Measurements from ENCODE around the gene HEATR3.

Gene HEATR3

DNA sequence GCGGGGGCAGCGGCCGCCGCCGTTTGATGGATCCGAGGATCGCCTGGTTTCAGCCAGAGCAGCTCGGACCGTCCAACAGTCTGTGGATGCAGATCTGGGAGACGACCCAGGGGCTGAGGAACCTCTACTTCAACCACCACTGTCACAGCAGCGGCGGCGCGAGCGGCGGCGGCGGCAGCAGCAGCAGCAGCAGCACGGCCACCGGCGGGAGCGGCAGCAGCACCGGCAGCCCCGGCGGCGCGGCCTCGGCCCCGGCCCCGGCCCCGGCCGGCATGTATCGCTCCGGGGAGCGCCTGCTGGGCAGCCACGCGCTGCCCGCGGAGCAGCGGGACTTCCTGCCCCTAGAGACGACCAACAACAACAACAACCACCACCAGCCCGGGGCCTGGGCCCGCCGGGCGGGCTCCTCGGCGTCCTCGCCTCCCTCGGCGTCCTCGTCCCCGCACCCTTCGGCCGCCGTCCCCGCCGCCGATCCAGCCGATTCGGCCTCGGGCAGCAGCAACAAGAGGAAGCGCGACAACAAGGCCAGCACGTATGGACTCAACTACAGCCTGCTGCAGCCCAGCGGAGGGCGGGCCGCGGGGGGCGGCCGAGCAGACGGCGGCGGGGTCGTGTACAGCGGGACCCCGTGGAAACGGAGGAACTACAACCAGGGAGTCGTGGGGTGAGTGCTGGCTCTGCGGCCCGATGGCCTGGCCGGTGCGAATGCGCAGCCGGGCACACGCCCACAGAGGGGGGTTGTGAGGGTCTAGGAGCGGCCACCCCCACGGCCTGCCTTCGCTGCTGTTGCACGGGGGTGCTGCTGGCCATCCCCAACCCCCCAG, 88.0 kb downstream of the HEATR3 start:
- DNase-seq (ENCODE audit: low spot score) = peak; percentile 66

DNA sequence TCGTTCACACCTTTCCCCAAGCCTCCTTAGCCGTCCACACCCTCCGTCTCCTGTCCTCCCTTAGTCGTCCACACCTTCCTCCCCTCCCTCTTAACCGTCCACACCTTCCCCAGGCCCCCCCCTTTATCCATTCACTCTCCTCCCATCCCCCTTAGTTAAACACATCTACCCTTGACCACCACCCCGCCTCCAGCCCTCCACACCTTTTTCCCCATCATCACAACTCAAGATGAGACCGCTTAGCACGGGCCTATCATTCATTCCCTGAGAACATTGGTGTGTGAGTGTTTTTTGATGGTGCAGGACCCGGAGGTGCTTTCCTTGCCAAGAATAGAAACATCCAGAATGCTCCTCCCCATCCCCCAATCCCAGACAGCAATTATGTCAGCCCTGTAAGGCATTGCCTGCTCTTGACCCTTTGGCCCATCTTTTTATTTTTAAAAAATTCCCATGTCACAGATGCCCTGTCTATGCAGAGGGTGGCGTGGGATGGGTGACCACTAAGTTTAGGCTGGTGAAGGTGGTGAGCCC, 88.7 kb downstream of the HEATR3 start:
- TF ChIP-seq, protein P1, sequence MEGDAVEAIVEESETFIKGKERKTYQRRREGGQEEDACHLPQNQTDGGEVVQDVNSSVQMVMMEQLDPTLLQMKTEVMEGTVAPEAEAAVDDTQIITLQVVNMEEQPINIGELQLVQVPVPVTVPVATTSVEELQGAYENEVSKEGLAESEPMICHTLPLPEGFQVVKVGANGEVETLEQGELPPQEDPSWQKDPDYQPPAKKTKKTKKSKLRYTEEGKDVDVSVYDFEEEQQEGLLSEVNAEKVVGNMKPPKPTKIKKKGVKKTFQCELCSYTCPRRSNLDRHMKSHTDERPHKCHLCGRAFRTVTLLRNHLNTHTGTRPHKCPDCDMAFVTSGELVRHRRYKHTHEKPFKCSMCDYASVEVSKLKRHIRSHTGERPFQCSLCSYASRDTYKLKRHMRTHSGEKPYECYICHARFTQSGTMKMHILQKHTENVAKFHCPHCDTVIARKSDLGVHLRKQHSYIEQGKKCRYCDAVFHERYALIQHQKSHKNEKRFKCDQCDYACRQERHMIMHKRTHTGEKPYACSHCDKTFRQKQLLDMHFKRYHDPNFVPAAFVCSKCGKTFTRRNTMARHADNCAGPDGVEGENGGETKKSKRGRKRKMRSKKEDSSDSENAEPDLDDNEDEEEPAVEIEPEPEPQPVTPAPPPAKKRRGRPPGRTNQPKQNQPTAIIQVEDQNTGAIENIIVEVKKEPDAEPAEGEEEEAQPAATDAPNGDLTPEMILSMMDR (IDR thresholded peaks at IDR 0.05; ENCODE audit: extremely low read depth, missing control alignments) = no peak
- DNase-seq (ENCODE audit: low spot score) = peak; percentile 25

More for the DNA sequence above, 88.0 kb downstream of the HEATR3 start:
- TF ChIP-seq, protein P1 (IDR thresholded peaks at IDR 0.05; ENCODE audit: extremely low read depth, missing control alignments) = no peak

DNA sequence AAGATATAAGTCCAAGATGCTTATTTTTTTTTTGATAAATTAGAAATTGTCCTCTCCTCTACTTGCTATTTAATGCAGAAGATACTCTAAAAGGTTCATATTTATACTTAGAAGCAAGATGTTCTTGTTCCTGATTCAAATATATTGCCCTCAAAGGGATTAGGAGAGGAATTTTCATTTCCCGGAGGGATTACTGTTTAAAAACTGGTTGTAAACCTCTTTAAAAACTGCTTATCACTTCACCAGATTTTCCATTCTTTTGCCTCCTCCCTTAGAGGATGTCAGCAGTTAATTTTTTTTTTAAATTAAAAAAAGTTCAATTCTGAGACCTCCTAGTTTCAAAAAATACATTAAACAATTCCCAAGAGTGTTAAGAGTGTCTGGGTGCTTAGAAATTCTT, 90.2 kb downstream of the HEATR3 start:
- TF ChIP-seq, protein P1 (IDR thresholded peaks at IDR 0.05; ENCODE audit: extremely low read depth, missing control alignments) = no peak
- no peak for DNase-seq (ENCODE audit: low spot score)
